DOHH2 (cell line): ENCODE results near the gene EXOC6B.

Experiments used
- H3F3A ChIP-seq: fragments of 200-600 bp; sonication (generic), shearing (Covaris generic); 2 replicates; pipeline ENCODE4 v1.6.0; 2016; ENCODE audit warnings: antibody characterized with exemption, mild to moderate bottlenecking; ENCODE audit not compliant: control insufficient read depth, insufficient read depth
- H3K27ac ChIP-seq: fragments of 200-600 bp; sonication (generic); 2 replicates; pipeline ENCODE4 v1.5.1; 2014; ENCODE audit warnings: low read depth, mild to moderate bottlenecking, low read length, moderate library complexity
- H3K27me3 ChIP-seq: fragments of 200-600 bp; sonication (generic); 2 replicates; pipeline ENCODE4 v1.6.1; 2014; ENCODE audit warnings: mild to moderate bottlenecking, low read length, mixed read lengths; ENCODE audit not compliant: control insufficient read depth
- H3K36me3 ChIP-seq: fragments of 200-600 bp; sonication (generic); 2 replicates; pipeline ENCODE4 v1.6.1; 2014; ENCODE audit warnings: mild to moderate bottlenecking, low read length, moderate library complexity, mixed read lengths; ENCODE audit not compliant: control insufficient read depth
- H3K4me1 ChIP-seq: fragments of 200-600 bp; sonication (generic); 2 replicates; pipeline ENCODE4 v1.6.1; 2014; ENCODE audit warnings: mild to moderate bottlenecking, low read length, mixed read lengths; ENCODE audit not compliant: control insufficient read depth
- H3K4me2 ChIP-seq: fragments of 200-600 bp; sonication (generic); 2 replicates; pipeline ENCODE4 v1.6.0; 2014; ENCODE audit warnings: mild to moderate bottlenecking, low read length, moderate library complexity
- H3K4me3 ChIP-seq: fragments of 200-600 bp; sonication (generic); 2 replicates; pipeline ENCODE4 v1.5.1; 2014; ENCODE audit warnings: mild to moderate bottlenecking, low read length, mixed read lengths
- H3K79me2 ChIP-seq: fragments of 200-600 bp; sonication (generic); 2 replicates; pipeline ENCODE4 v1.6.1; 2014; ENCODE audit warnings: mild to moderate bottlenecking, low read length, mixed read lengths; ENCODE audit not compliant: control insufficient read depth
- H3K9me2 ChIP-seq: fragments of 200-600 bp; sonication (generic); replicated peaks from 2 replicates; pipeline ENCODE4 v1.6.1; 2014; ENCODE audit warnings: mild to moderate bottlenecking, low read length, mixed read lengths; ENCODE audit not compliant: control insufficient read depth
- H3K9me3 ChIP-seq: fragments of 200-600 bp; sonication (generic); 2 replicates; pipeline ENCODE4 v1.6.1; 2014; ENCODE audit warnings: antibody characterized with exemption, low read length, mixed read lengths; ENCODE audit not compliant: control insufficient read depth, insufficient read depth
- H4K20me1 ChIP-seq: fragments of 200-600 bp; sonication (generic); 2 replicates; pipeline ENCODE4 v1.6.0; 2014; ENCODE audit warnings: low read depth, mild to moderate bottlenecking, antibody characterized with exemption, low read length, moderate library complexity; ENCODE audit not compliant: control insufficient read depth, insufficient read depth
- EZH2phosphoT487 ChIP-seq: fragments of 200-600 bp; sonication (generic); IDR thresholded peaks from 2 replicates; pipeline ENCODE4 v1.6.1; 2017; ENCODE audit warnings: borderline replicate concordance, mild to moderate bottlenecking, antibody characterized with exemption, low read length, moderate library complexity, mixed read lengths
- TF ChIP-seq, protein P1 (sequence below): fragments of 200-600 bp; sonication (generic); IDR thresholded peaks from one replicate; pipeline ENCODE4 v1.5.1; 2014; ENCODE audit warnings: antibody characterized with exemption, mild to moderate bottlenecking, low read depth, low read length; ENCODE audit not compliant: poor library complexity, severe bottlenecking

Gene EXOC6B

DNA sequence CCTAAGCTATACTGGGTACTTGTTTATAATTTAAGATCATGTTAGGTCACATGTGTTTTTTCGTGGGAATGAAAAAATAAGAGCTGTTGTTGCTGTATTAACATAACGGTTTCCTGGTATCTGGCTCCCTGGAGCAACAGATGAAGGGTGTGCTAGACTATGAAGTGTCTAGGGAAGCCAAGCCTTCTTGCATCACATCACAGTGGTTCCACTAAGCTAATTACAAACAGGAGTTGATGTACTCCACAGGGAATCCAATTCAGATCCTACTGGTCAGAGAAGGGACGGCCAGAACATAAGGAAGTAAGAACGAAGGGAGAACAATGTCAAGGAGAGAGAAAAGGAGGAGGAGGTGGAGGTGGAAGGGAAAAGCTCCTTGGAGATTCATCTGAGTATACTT lies 485.2 kb downstream of the EXOC6B start:
- no peak for TF ChIP-seq EZH2phosphoT487
- TF ChIP-seq, protein P1, sequence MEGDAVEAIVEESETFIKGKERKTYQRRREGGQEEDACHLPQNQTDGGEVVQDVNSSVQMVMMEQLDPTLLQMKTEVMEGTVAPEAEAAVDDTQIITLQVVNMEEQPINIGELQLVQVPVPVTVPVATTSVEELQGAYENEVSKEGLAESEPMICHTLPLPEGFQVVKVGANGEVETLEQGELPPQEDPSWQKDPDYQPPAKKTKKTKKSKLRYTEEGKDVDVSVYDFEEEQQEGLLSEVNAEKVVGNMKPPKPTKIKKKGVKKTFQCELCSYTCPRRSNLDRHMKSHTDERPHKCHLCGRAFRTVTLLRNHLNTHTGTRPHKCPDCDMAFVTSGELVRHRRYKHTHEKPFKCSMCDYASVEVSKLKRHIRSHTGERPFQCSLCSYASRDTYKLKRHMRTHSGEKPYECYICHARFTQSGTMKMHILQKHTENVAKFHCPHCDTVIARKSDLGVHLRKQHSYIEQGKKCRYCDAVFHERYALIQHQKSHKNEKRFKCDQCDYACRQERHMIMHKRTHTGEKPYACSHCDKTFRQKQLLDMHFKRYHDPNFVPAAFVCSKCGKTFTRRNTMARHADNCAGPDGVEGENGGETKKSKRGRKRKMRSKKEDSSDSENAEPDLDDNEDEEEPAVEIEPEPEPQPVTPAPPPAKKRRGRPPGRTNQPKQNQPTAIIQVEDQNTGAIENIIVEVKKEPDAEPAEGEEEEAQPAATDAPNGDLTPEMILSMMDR: no peak

DNA sequence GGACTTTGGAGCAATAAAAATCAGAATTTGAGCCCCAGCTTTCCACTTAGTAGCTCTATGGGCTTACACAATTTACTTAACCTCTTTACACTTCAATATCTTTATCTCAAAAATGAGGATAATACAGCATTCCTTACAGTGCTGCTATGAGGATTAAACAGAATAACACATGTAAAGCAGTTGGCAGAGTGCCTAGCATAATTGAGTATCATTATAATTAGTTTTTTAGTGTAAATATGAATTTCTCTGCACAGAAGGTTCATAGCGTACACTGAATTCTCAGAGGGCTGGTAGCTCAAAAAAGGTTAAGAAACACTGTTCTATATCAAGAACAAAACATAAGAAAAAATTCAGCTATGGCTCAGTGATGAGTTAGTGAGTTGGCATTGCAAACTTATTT lies 487.8 kb downstream of the EXOC6B start:
- Histone ChIP-seq H3K79me2 (no peaks in the 10 kb centered on the region), H3K27ac (no peak overlapping the region), H3K9me2 (no peaks in the 10 kb centered on the region), H3K36me3 (no peaks in the 10 kb centered on the region), H3F3A (no peaks in the 10 kb centered on the region), H3K4me3 (no peak overlapping the region), H3K27me3 (no peaks in the 10 kb centered on the region), H4K20me1 (no peaks in the 10 kb centered on the region), H3K4me2 (no peak overlapping the region), H3K4me1 (no peaks in the 10 kb centered on the region), H3K9me3 (no peaks in the 10 kb centered on the region)
- no peak for TF ChIP-seq EZH2phosphoT487
- TF ChIP-seq, protein P1: no peak

More for the DNA sequence above, 485.2 kb downstream of the EXOC6B start:
- no peaks in the 10 kb centered on the region for H3K36me3 ChIP-seq
- no peaks in the 10 kb centered on the region for H3K4me1 ChIP-seq
- H4K20me1 ChIP-seq: no peaks in the 10 kb centered on the region
- H3K79me2 ChIP-seq: no peaks in the 10 kb centered on the region
- H3K4me2 ChIP-seq: no peak overlapping the region
- H3K4me3 ChIP-seq: no peak overlapping the region
- no peaks in the 10 kb centered on the region for H3F3A ChIP-seq
- no peaks in the 10 kb centered on the region for H3K9me3 ChIP-seq
- H3K27ac ChIP-seq: no peak overlapping the region
- H3K9me2 ChIP-seq: no peaks in the 10 kb centered on the region
- H3K27me3 ChIP-seq: no peaks in the 10 kb centered on the region

DNA sequence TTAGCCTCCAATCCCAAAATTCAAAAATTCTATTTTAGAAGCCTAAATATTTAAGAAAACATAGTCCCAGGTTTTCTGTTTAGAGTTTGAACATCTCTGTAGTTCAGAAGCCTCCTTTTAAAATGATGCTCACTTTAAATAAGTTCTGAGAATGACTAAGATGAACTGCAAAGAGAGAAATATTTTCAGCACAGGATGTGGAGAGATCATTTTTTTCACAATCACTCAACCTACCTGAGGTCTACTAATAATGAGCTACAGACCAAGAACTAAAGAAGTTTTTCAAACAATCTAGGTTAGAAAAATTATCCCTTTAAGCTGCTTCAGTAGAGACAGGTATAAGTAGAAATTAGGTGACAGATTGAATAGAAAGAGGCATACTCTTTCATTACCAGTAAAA lies 493.1 kb downstream of the EXOC6B start:
- H3K27ac ChIP-seq: no peak overlapping the region
- H3K79me2 ChIP-seq: no peaks in the 10 kb centered on the region
- H4K20me1 ChIP-seq: no peaks in the 10 kb centered on the region
- TF ChIP-seq, protein P1: no peak
- no peak for TF ChIP-seq EZH2phosphoT487
- H3K9me3 ChIP-seq: no peaks in the 10 kb centered on the region
- H3K4me3 ChIP-seq: no peak overlapping the region
- H3K4me1 ChIP-seq: no peaks in the 10 kb centered on the region
- no peaks in the 10 kb centered on the region for H3F3A ChIP-seq
- no peaks in the 10 kb centered on the region for H3K9me2 ChIP-seq
- H3K36me3 ChIP-seq: no peaks in the 10 kb centered on the region
- no peak overlapping the region for H3K4me2 ChIP-seq
- H3K27me3 ChIP-seq: no peaks in the 10 kb centered on the region

DNA sequence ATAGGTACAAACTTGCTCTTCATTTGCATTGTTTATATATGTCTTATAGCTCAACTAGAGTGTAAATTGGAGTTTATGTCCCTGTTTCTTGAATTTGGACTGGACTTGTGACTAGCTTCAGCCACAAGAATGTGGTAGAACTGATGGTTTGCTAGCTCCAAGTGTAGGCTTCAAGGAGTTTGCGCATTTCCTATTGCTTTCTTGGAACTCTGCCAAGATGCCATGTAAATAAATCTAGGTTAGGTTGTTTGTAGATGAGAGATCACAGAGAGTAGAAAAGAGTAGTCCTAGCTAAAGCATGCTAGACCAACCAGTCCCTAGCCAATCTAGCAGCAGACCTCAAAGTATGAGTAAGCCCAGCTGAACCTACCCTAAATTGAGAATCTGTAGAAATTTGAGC lies 495.2 kb downstream of the EXOC6B start:
- no peaks in the 10 kb centered on the region for H3K36me3 ChIP-seq
- H3K4me1 ChIP-seq: no peaks in the 10 kb centered on the region
- H3K4me3 ChIP-seq: no peak overlapping the region
- TF ChIP-seq, protein P1: no peak
- no peak for TF ChIP-seq EZH2phosphoT487
- H3K9me2 ChIP-seq: no peaks in the 10 kb centered on the region
- no peak overlapping the region for H3K4me2 ChIP-seq
- H3K27me3 ChIP-seq: no peaks in the 10 kb centered on the region
- H4K20me1 ChIP-seq: no peaks in the 10 kb centered on the region
- H3K9me3 ChIP-seq: no peaks in the 10 kb centered on the region
- no peaks in the 10 kb centered on the region for H3F3A ChIP-seq
- H3K79me2 ChIP-seq: no peaks in the 10 kb centered on the region
- H3K27ac ChIP-seq: no peak overlapping the region
